ENCODE data around the gene EPHB1.

Gene EPHB1

GRCh38 chr3:134883697-134884385 lies 88.8 kb downstream of the EPHB1 start:
- no peaks in the 10 kb centered on the region for H3K36me3 Mint-ChIP-seq (ENCODE audit: low read depth)
- no peak for DNase-seq
- H3K27me3 Mint-ChIP-seq: peaks cover 3% of the 10 kb centered on the region

GRCh38 chr3:134885877-134886621 lies 91.0 kb downstream of the EPHB1 start:
- Mint-ChIP-seq H3K9me3 (no peaks in the 10 kb centered on the region), H3K27me3 (peaks cover 3% of the 10 kb centered on the region), H3K27ac (no peak overlapping the region), H3K4me1 (peaks cover 4% of the 10 kb centered on the region), H3K36me3 (ENCODE audit: low read depth) (no peaks in the 10 kb centered on the region), H3K4me3 (no peak overlapping the region)
- no peak for DNase-seq
- no peak for ATAC-seq

More at GRCh38 chr3:134883697-134884385, 88.8 kb downstream of the EPHB1 start:
- Mint-ChIP-seq H3K4me3 (no peak overlapping the region), H3K27ac (no peak overlapping the region), H3K9me3 (no peaks in the 10 kb centered on the region), H3K4me1 (peaks cover 4% of the 10 kb centered on the region)
- no peak for ATAC-seq

GRCh38 chr3:134886991-134887390 lies 91.9 kb downstream of the EPHB1 start:
- Mint-ChIP-seq H3K36me3 (ENCODE audit: low read depth) (no peaks in the 10 kb centered on the region), H3K9me3 (no peaks in the 10 kb centered on the region), H3K4me3 (no peak overlapping the region), H3K27me3 (peaks cover 3% of the 10 kb centered on the region), H3K4me1 (peaks cover 4% of the 10 kb centered on the region), H3K27ac (no peak overlapping the region)
- DNase-seq (no peak), ATAC-seq (no peak)

- no peak overlapping the region for H3K27ac Mint-ChIP-seq
- H3K27me3 Mint-ChIP-seq: peaks cover 3% of the 10 kb centered on the region
- H3K9me3 Mint-ChIP-seq: no peaks in the 10 kb centered on the region
- ATAC-seq (no peak), DNase-seq (no peak)
- H3K36me3 Mint-ChIP-seq (ENCODE audit: low read depth): no peaks in the 10 kb centered on the region
- no peak overlapping the region for H3K4me3 Mint-ChIP-seq
- H3K4me1 Mint-ChIP-seq: peaks cover 4% of the 10 kb centered on the region
These were observed 92.5 kb downstream of the EPHB1 start for GRCh38 chr3:134887536-134887935.

- H3K27ac Mint-ChIP-seq: no peak overlapping the region
These were observed 97.3 kb downstream of the EPHB1 start for GRCh38 chr3:134892326-134892725.

GRCh38 chr3:134892761-134893160 lies 97.7 kb downstream of the EPHB1 start:
- Mint-ChIP-seq H3K4me1 (no peaks in the 10 kb centered on the region), H3K9me3 (no peaks in the 10 kb centered on the region)
- no peak for ATAC-seq

More at GRCh38 chr3:134892326-134892725, 97.3 kb downstream of the EPHB1 start:
- Mint-ChIP-seq H3K36me3 (ENCODE audit: low read depth) (no peaks in the 10 kb centered on the region), H3K4me3 (no peak overlapping the region), H3K9me3 (no peaks in the 10 kb centered on the region), H3K27me3 (no peaks in the 10 kb centered on the region), H3K4me1 (no peaks in the 10 kb centered on the region)
- no peak for DNase-seq
- no peak for ATAC-seq

GRCh38 chr3:134894533-134894932 lies 99.5 kb downstream of the EPHB1 start:
- Mint-ChIP-seq H3K4me1 (no peaks in the 10 kb centered on the region), H3K27ac (no peak overlapping the region), H3K9me3 (no peaks in the 10 kb centered on the region), H3K4me3 (no peak overlapping the region), H3K36me3 (ENCODE audit: low read depth) (no peaks in the 10 kb centered on the region), H3K27me3 (peaks cover 5% of the 10 kb centered on the region)
- DNase-seq: no peak
- no peak for ATAC-seq

More at GRCh38 chr3:134892761-134893160, 97.7 kb downstream of the EPHB1 start:
- Mint-ChIP-seq H3K27ac (no peak overlapping the region), H3K36me3 (ENCODE audit: low read depth) (no peaks in the 10 kb centered on the region), H3K27me3 (no peaks in the 10 kb centered on the region), H3K4me3 (no peak overlapping the region)
- no peak for DNase-seq

GRCh38 chr3:134895181-134895580 lies 100.1 kb downstream of the EPHB1 start:
- DNase-seq (no peak), ATAC-seq (no peak)
- no peak overlapping the region for H3K4me3 Mint-ChIP-seq
- no peaks in the 10 kb centered on the region for H3K4me1 Mint-ChIP-seq
- no peak overlapping the region for H3K27ac Mint-ChIP-seq
- no peaks in the 10 kb centered on the region for H3K9me3 Mint-ChIP-seq
- H3K27me3 Mint-ChIP-seq: peaks cover 5% of the 10 kb centered on the region
- no peaks in the 10 kb centered on the region for H3K36me3 Mint-ChIP-seq (ENCODE audit: low read depth)

GRCh38 chr3:134896141-134896540 lies 101.1 kb downstream of the EPHB1 start:
- Mint-ChIP-seq H3K36me3 (ENCODE audit: low read depth) (no peaks in the 10 kb centered on the region), H3K4me1 (no peaks in the 10 kb centered on the region), H3K27me3 (peaks cover 7% of the 10 kb centered on the region), H3K27ac (no peak overlapping the region), H3K4me3 (no peak overlapping the region), H3K9me3 (no peaks in the 10 kb centered on the region)
- no peak for DNase-seq
- ATAC-seq: no peak

GRCh38 chr3:134896696-134897095 lies 101.6 kb downstream of the EPHB1 start:
- no peak overlapping the region for H3K27ac Mint-ChIP-seq
- peaks cover 7% of the 10 kb centered on the region for H3K27me3 Mint-ChIP-seq
- ATAC-seq: no peak
- H3K4me3 Mint-ChIP-seq: no peak overlapping the region
- no peaks in the 10 kb centered on the region for H3K4me1 Mint-ChIP-seq
- no peak for DNase-seq
- no peaks in the 10 kb centered on the region for H3K36me3 Mint-ChIP-seq (ENCODE audit: low read depth)
- H3K9me3 Mint-ChIP-seq: no peaks in the 10 kb centered on the region

GRCh38 chr3:134897391-134898141 lies 102.5 kb downstream of the EPHB1 start:
- no peak overlapping the region for H3K27ac Mint-ChIP-seq

GRCh38 chr3:134898181-134898754 lies 103.2 kb downstream of the EPHB1 start:
- no peak for ATAC-seq
- Mint-ChIP-seq H3K27me3 (peaks cover 11% of the 10 kb centered on the region), H3K27ac (no peak overlapping the region), H3K9me3 (no peaks in the 10 kb centered on the region), H3K4me3 (no peak overlapping the region), H3K36me3 (ENCODE audit: low read depth) (no peaks in the 10 kb centered on the region), H3K4me1 (no peaks in the 10 kb centered on the region)
- DNase-seq: no peak

More at GRCh38 chr3:134897391-134898141, 102.5 kb downstream of the EPHB1 start:
- Mint-ChIP-seq H3K9me3 (no peaks in the 10 kb centered on the region), H3K36me3 (ENCODE audit: low read depth) (no peaks in the 10 kb centered on the region), H3K27me3 (peaks cover 11% of the 10 kb centered on the region), H3K4me1 (no peaks in the 10 kb centered on the region), H3K4me3 (no peak overlapping the region)
- ATAC-seq (no peak), DNase-seq (no peak)

- H3K4me1 Mint-ChIP-seq: peaks cover 8% of the 10 kb centered on the region
- H3K4me3 Mint-ChIP-seq: no peak overlapping the region
- no peaks in the 10 kb centered on the region for H3K36me3 Mint-ChIP-seq (ENCODE audit: low read depth)
- no peak overlapping the region for H3K27ac Mint-ChIP-seq
- peaks cover 14% of the 10 kb centered on the region for H3K27me3 Mint-ChIP-seq
- ATAC-seq: no peak
- H3K9me3 Mint-ChIP-seq: no peaks in the 10 kb centered on the region
- DNase-seq: no peak
These were observed 104.7 kb downstream of the EPHB1 start for GRCh38 chr3:134899786-134900185.

GRCh38 chr3:134900482-134900881 lies 105.4 kb downstream of the EPHB1 start:
- Mint-ChIP-seq H3K36me3 (ENCODE audit: low read depth) (no peaks in the 10 kb centered on the region), H3K27me3 (peaks cover 14% of the 10 kb centered on the region), H3K4me3 (no peak overlapping the region)

More at GRCh38 chr3:134900482-134900881, 105.4 kb downstream of the EPHB1 start:
- Mint-ChIP-seq H3K4me1 (peaks cover 10% of the 10 kb centered on the region), H3K9me3 (no peaks in the 10 kb centered on the region), H3K27ac (no peak overlapping the region)
- DNase-seq: no peak
- ATAC-seq: no peak

All from activated naive CD8-positive, alpha-beta T cell treated with anti-CD3 and anti-CD28 coated beads, Interleukin-2, amount 50 U/mL, for 24 hours (primary cell).